WTC11 (cell line): Measurements from ENCODE around the gene FAM13A. TPM values are rescaled to one million over a fixed set of nuclear protein-coding genes. Genes with fewer than 3 reads are reported as not detected.

Experiments
- ATAC-seq: fragments of 200-7000 bp; cut with Tn5 transposase; 2 replicates; pipeline ENCODE4 v1.10.0; 2021; ENCODE audit warnings: mild to moderate bottlenecking, moderate library complexity
- CTCF ChIA-PET: fragments of 300-600 bp; sonication (Branson Sonifier 250); formaldehyde crosslinking; loops from one replicate; lab custom pipeline; 2021; ENCODE audit warnings: antibody characterized with exemption; lab: Charles Lee
- POLR2A ChIA-PET: fragments of 350-600 bp; sonication (Branson Sonifier 250); formaldehyde crosslinking; loops from one replicate; lab custom pipeline; 2021; ENCODE audit warnings: antibody characterized with exemption; lab: Charles Lee
- DNase-seq: peaks from one replicate; pipeline ENCODE4 v3.0.0; 2021; ENCODE audit warnings: low spot score
- H3K27ac Mint-ChIP-seq: 2 replicates; pipeline ENCODE4 v1.8.0; 2021; ENCODE audit warnings: mixed read lengths
- H3K27me3 Mint-ChIP-seq: 2 replicates; pipeline ENCODE4 v1.8.0; 2021; ENCODE audit warnings: low read depth, mild to moderate bottlenecking, moderate library complexity, mixed read lengths
- H3K36me3 Mint-ChIP-seq: 2 replicates; pipeline ENCODE4 v1.8.0; 2021; ENCODE audit warnings: mixed read lengths
- H3K4me1 Mint-ChIP-seq: 2 replicates; pipeline ENCODE4 v1.8.0; 2022; ENCODE audit warnings: mixed read lengths
- H3K4me3 Mint-ChIP-seq: 2 replicates; pipeline ENCODE4 v1.8.0; 2021; ENCODE audit warnings: mild to moderate bottlenecking, moderate library complexity, mixed read lengths
- H3K9me3 Mint-ChIP-seq: 2 replicates; pipeline ENCODE4 v1.8.0; 2021; ENCODE audit warnings: mixed read lengths
- EMX1 ChIP-seq: fragments of 250-450 bp; sonication (Bioruptor Pico); IDR thresholded peaks from 2 replicates; pipeline ENCODE4 v1.8.0; 2021; ENCODE audit warnings: mild to moderate bottlenecking
- ETV6 ChIP-seq: sonication (generic); formaldehyde crosslinking; IDR thresholded peaks from 2 replicates; pipeline ENCODE4 v1.8.1; 2022; ENCODE audit warnings: mild to moderate bottlenecking, missing genetic modification reagents
- FOXK1 ChIP-seq: sonication (generic); formaldehyde crosslinking; IDR thresholded peaks from 2 replicates; pipeline ENCODE4 v1.8.0; 2022; ENCODE audit warnings: mild to moderate bottlenecking, moderate library complexity, missing genetic modification reagents
- FOXP1 ChIP-seq: sonication (generic); formaldehyde crosslinking; IDR thresholded peaks from 2 replicates; pipeline ENCODE4 v1.8.0; 2022; ENCODE audit warnings: missing genetic modification reagents, mild to moderate bottlenecking, moderate library complexity, borderline replicate concordance
- GTF2I ChIP-seq: fragments of 250-450 bp; sonication (Bioruptor Pico); conservative IDR thresholded peaks from 2 replicates; pipeline ENCODE4 v1.4.0; 2021; ENCODE audit warnings: mild to moderate bottlenecking
- KAT7 ChIP-seq: sonication (generic); formaldehyde crosslinking; IDR thresholded peaks from 2 replicates; pipeline ENCODE4 v1.8.1; 2023; ENCODE audit warnings: missing genetic modification reagents, mild to moderate bottlenecking, borderline replicate concordance
- NFATC4 ChIP-seq: fragments of 250-450 bp; sonication (Bioruptor Pico); IDR thresholded peaks from 2 replicates; pipeline ENCODE4 v1.9.0; 2021; ENCODE audit warnings: mild to moderate bottlenecking
- NR3C1 ChIP-seq: sonication (generic); formaldehyde crosslinking; conservative IDR thresholded peaks from 2 replicates; pipeline ENCODE4 v1.8.1; 2023; ENCODE audit warnings: low read depth, mild to moderate bottlenecking, missing genetic modification reagents
- RORB ChIP-seq: fragments of 250-450 bp; sonication (Bioruptor Pico); IDR thresholded peaks from 2 replicates; pipeline ENCODE4 v1.9.0; 2021; ENCODE audit warnings: mild to moderate bottlenecking
- SMAD3 ChIP-seq: sonication (generic); formaldehyde crosslinking; IDR thresholded peaks from 2 replicates; pipeline ENCODE4 v1.8.0; 2022; ENCODE audit warnings: missing genetic modification reagents, mild to moderate bottlenecking, borderline replicate concordance
- SOX15 ChIP-seq: fragments of 250-450 bp; sonication (Bioruptor Pico); IDR thresholded peaks from 2 replicates; pipeline ENCODE4 v1.9.0; 2021; ENCODE audit warnings: mild to moderate bottlenecking
- TEAD1 ChIP-seq: sonication (generic); formaldehyde crosslinking; IDR thresholded peaks from 2 replicates; pipeline ENCODE4 v1.8.0; 2022; ENCODE audit warnings: mild to moderate bottlenecking, missing genetic modification reagents
- ZNF232 ChIP-seq: sonication (generic); formaldehyde crosslinking; IDR thresholded peaks from 2 replicates; pipeline ENCODE4 v1.8.0; 2022; ENCODE audit warnings: mild to moderate bottlenecking, missing genetic modification reagents
- ZNF396 ChIP-seq: fragments of 250-450 bp; sonication (Bioruptor Pico); IDR thresholded peaks from 2 replicates; pipeline ENCODE4 v1.8.0; 2021; ENCODE audit warnings: mild to moderate bottlenecking, moderate library complexity, borderline replicate concordance
- total RNA-seq: library from RNA; stranded (reverse); gene quantifications from 3 replicates; pipeline ENCODE4 v1.2.3, GENCODE V29; 2021
- TF ChIP-seq, protein P1 (sequence below): sonication (generic); formaldehyde crosslinking; IDR thresholded peaks from 2 replicates; pipeline ENCODE4 v1.8.0; 2022; ENCODE audit warnings: mild to moderate bottlenecking, missing genetic modification reagents
- TF ChIP-seq, protein P2 (sequence below): sonication (generic); formaldehyde crosslinking; IDR thresholded peaks from 2 replicates; pipeline ENCODE4 v1.8.0; 2023; ENCODE audit warnings: missing genetic modification reagents
- TF ChIP-seq, protein P3 (sequence below): sonication (generic); formaldehyde crosslinking; IDR thresholded peaks from 2 replicates; pipeline ENCODE4 v1.8.1; 2022; ENCODE audit warnings: missing genetic modification reagents, borderline replicate concordance
- TF ChIP-seq, protein P4 (sequence below): fragments of 250-450 bp; sonication (Bioruptor Pico); IDR thresholded peaks from 2 replicates; pipeline ENCODE4 v1.9.0; 2021; ENCODE audit warnings: mild to moderate bottlenecking

Gene FAM13A
- total RNA-seq, 1 experiment from 2014 or later = 14.6 TPM

DNA sequence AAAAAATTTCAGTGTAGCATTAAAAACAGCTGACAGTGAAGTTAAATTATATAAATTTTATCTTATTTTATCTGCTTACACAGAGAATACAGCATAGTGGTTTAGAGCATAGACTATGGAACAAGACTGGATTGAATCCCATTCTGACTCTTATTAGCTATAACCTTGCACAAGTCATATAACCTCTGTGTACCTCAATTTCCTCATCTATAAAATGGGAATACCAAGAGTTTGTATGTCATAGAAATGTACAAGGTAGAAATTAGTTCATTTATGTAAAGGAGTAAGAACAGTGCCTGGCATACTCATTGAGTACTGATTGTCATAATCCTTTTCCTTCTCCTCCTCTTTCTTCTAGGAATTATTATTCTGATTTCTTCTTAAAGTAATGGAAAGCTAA lies 25.7 kb downstream of the FAM13A start:
- no peak for ATAC-seq
- CTCF ChIA-PET = no interaction called here
- no peak overlapping the region for H3K27ac Mint-ChIP-seq
- POLR2A ChIA-PET = no interaction called here
- DNase-seq = no peak
- H3K9me3 Mint-ChIP-seq = peaks cover 16% of the 10 kb centered on the region
- H3K36me3 Mint-ChIP-seq = peaks cover 21% of the 10 kb centered on the region
- H3K27me3 Mint-ChIP-seq = no peaks in the 10 kb centered on the region; the same call in 1 of the 2 replicates
- 0 out of 2 replicates have a peak, but pooled peaks cover 5% of the 10 kb centered on the region for H3K4me1 Mint-ChIP-seq
- no peak overlapping the region for H3K4me3 Mint-ChIP-seq
- TF ChIP-seq GTF2I (CRISPR knock-in tag) = no peak
- TF ChIP-seq SOX15 (CRISPR knock-in tag) = no peak
- TF ChIP-seq SMAD3 = no peak
- TF ChIP-seq KAT7 (CRISPR knock-in tag) = no peak
- TF ChIP-seq, protein P1, sequence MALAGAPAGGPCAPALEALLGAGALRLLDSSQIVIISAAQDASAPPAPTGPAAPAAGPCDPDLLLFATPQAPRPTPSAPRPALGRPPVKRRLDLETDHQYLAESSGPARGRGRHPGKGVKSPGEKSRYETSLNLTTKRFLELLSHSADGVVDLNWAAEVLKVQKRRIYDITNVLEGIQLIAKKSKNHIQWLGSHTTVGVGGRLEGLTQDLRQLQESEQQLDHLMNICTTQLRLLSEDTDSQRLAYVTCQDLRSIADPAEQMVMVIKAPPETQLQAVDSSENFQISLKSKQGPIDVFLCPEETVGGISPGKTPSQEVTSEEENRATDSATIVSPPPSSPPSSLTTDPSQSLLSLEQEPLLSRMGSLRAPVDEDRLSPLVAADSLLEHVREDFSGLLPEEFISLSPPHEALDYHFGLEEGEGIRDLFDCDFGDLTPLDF = no peak
- no peak for TF ChIP-seq RORB (CRISPR knock-in tag)
- TF ChIP-seq, all 79 proteins: peak for 0

DNA sequence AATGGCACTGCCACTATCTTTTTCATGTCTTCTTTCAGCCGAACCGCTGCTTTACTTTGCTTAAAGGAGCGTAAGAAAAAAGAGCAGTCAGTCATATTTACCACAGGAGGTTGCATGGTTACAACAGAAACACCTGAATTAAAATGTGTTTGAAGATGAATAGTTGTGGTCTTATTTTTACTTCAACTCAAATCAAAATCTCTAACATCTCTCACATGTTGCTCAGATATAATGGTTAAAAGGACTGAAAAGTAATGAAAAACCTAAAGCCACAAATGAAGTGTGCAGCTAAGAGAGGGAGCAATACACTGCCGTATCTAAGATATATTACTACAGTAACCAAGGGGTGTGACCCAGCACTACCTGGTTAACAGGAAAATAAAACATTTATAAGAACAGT lies 27.4 kb downstream of the FAM13A start:
- Mint-ChIP-seq H3K9me3 (no peaks in the 10 kb centered on the region), H3K4me1 (0 out of 2 replicates have a peak, but pooled peaks cover 5% of the 10 kb centered on the region), H3K4me3 (no peak overlapping the region), H3K27ac (no peak overlapping the region; the same call in 1 of the 2 replicates), H3K36me3 (peaks cover 5% of the 10 kb centered on the region; the same call in 1 of the 2 replicates), H3K27me3 (no peaks in the 10 kb centered on the region)
- ATAC-seq = no peak
- CTCF ChIA-PET = no interaction called here
- no peak for DNase-seq
- TF ChIP-seq FOXP1 (CRISPR knock-in tag) (no peak), KAT7 (CRISPR knock-in tag) (no peak), FOXK1 (CRISPR knock-in tag) (no peak), NR3C1 (no peak), NFATC4 (CRISPR knock-in tag) (no peak), ETV6 (CRISPR knock-in tag) (no peak), ZNF232 (no peak), TEAD1 (CRISPR knock-in tag) (no peak), ZNF396 (CRISPR knock-in tag) (no peak), EMX1 (CRISPR knock-in tag) (no peak)
- TF ChIP-seq, protein P2, sequence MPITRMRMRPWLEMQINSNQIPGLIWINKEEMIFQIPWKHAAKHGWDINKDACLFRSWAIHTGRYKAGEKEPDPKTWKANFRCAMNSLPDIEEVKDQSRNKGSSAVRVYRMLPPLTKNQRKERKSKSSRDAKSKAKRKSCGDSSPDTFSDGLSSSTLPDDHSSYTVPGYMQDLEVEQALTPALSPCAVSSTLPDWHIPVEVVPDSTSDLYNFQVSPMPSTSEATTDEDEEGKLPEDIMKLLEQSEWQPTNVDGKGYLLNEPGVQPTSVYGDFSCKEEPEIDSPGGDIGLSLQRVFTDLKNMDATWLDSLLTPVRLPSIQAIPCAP (CRISPR knock-in tag) = no peak
- TF ChIP-seq, protein P1 = no peak
- TF ChIP-seq, protein P3, sequence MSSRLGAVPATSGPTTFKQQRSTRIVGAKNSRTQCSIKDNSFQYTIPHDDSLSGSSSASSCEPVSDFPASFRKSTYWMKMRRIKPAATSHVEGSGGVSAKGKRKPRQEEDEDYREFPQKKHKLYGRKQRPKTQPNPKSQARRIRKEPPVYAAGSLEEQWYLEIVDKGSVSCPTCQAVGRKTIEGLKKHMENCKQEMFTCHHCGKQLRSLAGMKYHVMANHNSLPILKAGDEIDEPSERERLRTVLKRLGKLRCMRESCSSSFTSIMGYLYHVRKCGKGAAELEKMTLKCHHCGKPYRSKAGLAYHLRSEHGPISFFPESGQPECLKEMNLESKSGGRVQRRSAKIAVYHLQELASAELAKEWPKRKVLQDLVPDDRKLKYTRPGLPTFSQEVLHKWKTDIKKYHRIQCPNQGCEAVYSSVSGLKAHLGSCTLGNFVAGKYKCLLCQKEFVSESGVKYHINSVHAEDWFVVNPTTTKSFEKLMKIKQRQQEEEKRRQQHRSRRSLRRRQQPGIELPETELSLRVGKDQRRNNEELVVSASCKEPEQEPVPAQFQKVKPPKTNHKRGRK = no peak
- TF ChIP-seq, protein P4, sequence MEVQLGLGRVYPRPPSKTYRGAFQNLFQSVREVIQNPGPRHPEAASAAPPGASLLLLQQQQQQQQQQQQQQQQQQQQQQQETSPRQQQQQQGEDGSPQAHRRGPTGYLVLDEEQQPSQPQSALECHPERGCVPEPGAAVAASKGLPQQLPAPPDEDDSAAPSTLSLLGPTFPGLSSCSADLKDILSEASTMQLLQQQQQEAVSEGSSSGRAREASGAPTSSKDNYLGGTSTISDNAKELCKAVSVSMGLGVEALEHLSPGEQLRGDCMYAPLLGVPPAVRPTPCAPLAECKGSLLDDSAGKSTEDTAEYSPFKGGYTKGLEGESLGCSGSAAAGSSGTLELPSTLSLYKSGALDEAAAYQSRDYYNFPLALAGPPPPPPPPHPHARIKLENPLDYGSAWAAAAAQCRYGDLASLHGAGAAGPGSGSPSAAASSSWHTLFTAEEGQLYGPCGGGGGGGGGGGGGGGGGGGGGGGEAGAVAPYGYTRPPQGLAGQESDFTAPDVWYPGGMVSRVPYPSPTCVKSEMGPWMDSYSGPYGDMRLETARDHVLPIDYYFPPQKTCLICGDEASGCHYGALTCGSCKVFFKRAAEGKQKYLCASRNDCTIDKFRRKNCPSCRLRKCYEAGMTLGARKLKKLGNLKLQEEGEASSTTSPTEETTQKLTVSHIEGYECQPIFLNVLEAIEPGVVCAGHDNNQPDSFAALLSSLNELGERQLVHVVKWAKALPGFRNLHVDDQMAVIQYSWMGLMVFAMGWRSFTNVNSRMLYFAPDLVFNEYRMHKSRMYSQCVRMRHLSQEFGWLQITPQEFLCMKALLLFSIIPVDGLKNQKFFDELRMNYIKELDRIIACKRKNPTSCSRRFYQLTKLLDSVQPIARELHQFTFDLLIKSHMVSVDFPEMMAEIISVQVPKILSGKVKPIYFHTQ (CRISPR knock-in tag) = no peak
- POLR2A ChIA-PET = no interaction called here
